ENCODE results near the gene FBXO33.
A peak's percentile ranks its signal among the peaks of the same experiment; 100 is the strongest.

DNA sequence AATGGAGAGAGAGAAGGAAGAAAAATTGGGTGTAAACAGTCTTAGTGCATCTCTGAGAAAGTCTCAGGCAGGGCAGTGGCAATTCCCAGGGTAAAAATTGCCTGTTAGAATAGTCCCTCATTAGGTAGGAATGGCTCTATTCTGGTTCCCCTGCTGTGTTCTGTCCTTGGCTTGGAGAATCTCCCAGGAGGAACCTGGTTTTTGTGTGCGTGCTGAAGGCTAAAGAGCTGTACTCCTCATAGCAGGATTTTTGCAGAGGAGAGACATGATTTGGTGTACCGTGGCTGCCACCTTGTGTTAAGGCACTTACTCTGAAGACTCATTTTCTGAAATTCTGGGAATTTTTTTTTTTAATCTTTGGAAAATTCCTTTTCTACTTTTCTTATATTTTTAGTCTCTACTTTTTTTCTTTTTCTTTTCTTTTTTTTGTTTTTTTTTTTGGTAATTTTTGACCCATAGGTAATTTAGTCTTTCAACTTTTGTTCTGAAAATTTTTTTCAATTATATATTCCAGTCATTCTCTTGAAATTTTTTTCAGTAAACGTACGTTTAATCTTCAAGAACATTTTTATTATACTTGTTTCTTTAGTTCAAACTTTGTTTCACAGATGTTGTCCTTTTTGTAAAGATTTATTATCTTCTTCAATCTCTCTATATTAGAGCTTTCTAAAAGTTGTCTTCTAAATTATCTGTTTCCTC lies 63.8 kb downstream of the FBXO33 start:
- no peak for TF ChIP-seq EZH2 (IDR thresholded peaks at IDR 0.05; ENCODE audit: borderline replicate concordance, insufficient read depth, low read length, poor library complexity, severe bottlenecking)
- TF ChIP-seq, protein P1, sequence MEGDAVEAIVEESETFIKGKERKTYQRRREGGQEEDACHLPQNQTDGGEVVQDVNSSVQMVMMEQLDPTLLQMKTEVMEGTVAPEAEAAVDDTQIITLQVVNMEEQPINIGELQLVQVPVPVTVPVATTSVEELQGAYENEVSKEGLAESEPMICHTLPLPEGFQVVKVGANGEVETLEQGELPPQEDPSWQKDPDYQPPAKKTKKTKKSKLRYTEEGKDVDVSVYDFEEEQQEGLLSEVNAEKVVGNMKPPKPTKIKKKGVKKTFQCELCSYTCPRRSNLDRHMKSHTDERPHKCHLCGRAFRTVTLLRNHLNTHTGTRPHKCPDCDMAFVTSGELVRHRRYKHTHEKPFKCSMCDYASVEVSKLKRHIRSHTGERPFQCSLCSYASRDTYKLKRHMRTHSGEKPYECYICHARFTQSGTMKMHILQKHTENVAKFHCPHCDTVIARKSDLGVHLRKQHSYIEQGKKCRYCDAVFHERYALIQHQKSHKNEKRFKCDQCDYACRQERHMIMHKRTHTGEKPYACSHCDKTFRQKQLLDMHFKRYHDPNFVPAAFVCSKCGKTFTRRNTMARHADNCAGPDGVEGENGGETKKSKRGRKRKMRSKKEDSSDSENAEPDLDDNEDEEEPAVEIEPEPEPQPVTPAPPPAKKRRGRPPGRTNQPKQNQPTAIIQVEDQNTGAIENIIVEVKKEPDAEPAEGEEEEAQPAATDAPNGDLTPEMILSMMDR (IDR thresholded peaks at IDR 0.05; ENCODE audit: poor library complexity, severe bottlenecking), result peak; percentile 72
